Fibroblast of skin of right biceps (primary cell): ENCODE measurements around the gene GALNT10.

Experiments
- DNase-seq: peaks from one replicate; pipeline ENCODE4 v3.0.0-alpha.2; 2013

GALNT10 gene

DNA sequence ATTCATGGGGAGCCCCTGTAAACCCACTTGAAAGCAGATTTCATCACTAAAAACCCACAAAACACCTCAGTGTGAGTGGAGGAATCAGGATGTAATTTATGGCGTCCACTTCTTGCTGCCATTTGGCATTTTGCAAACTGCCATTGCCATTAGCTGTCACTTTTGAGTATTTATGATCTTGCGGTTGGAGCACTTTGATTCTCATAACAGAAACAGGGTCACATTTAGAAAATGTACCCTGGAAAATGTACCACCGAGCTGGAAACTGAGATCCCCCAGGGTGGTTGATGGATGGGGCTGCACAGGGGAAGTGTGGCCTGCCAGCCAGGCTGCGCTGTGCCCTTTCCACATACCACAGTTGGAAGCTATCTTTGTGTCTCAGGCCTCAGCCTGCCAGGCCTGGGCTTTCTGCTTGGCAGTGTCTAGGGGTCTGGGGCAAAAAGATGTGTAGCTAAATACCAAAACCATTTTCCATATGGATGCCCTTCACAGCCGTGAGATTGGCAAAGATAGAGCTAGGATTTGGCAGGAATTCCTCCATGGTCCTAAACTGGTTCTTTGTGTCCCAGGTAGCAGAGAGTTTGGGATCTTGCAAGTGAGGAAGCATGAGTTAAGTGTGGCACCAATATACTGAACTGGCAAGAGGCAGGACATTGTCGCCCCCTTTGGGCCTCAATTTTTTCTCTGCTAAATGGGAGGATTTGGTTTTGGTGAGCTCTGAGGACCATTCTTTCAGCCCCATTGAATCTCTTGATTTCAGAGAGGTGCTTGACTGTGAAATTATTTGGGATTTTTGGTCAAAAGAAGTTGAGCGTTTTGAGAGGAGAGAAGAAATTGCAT, 46.2 kb downstream of the GALNT10 start:
- no peak for DNase-seq

DNA sequence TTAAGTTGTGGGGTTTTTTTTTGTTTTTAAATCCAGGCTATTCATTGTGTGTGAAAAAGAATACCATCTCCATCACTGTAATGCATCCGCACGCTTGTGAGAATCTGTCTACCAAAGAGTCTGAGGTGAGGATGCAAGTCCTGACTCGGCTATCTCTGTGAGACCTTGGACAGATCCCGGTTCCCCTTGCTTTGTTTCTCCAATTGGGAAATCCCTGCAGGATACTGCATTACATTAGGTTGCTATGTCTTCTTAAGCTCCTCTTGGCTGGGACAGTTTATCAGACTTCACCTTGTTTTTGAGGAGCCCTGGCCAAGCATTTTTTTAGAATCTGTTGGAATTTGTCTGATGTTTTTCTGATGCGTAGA, 46.8 kb downstream of the GALNT10 start:
- no peak for DNase-seq

DNA sequence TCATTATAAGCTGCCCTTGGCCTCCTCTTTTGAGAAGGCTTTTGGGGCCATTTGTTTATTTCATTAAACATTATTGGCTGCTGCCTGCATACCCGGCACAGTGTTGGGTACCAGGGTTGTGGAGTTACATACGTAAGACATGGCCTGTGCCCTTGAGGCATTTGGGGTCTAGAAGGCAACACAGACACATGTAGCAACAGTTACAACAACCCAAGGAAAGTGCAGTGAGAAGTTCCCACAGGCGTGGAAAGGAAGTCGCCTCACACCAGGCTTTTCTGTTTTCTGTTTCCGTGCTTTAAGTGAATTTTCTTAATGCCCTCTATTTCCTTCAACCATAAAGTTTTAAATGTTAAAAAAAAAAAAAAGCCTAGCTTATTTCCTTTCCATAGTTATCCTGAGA, 47.4 kb downstream of the GALNT10 start:
- DNase-seq, result no peak

DNA sequence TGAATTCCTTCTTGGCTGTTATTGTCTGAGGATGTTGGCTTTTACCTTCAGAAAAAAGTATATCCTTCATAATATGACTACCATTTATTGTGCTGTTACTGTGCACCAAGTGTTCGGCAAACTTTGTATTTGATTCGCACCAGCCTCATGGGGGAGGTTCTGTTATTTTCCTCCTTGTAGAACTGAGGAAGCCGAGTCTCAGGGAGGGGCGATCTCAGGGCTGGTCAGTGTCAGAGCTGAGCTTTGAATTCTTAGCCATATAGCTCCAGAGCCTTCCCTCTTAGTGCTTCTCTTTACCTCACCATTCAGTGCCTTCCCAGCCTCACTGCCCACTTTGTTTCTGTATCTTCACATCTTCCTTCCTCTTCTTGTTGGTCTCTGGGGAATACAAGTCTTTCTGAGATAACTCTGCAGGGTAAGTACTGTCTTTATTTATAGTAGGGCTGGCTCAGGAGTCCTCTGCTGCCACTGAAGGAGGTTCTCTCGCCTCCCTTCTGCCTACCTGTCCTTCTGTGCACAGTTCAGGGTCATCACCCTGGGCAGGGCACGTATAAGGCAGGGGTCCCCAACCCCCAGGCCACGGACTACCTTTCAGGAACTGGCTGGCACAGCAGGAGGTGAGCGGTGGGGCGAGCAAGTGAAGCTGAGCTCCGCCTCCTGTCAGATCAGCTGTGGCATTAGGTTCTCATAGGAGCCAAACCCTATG, 48.4 kb downstream of the GALNT10 start:
- no peak for DNase-seq

DNA sequence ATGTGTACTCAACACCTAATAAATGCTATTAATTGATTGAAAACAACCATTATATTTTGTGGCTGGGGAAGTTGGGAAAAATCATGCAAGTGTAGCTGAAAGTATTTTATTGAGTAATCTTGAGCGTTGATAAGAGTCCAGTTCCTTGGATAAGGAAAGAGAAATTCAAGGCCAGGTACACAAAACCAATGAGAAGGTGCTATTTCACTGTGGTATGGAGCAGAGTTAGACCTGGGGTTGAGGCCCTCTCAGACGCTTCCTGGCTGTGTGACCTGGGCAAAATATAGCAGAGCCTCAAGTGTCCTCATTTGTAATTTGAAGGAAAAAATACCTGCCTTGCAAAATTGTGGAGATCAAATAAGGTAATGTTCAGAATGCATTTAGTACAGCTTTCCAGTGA, 50.1 kb downstream of the GALNT10 start:
- no peak for DNase-seq

DNA sequence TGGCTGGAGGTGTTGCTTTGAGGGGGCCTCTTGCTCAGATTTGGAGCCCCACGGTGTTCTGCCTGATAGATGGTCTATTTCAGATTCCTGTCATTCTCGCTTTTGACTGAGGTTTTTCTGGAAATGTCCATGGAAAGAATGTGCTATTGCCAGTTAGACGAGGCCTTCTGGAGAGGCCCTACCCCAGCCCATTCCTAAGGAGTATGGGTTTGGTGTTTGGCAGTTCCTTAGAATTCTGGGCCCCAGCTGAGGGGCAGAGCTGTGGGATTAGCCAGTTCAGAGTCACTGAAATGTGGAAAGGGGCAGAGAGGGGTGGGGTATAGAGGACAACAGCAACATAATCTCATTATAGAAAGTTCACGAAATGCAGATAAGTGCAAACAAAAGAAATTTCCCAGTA, 50.5 kb downstream of the GALNT10 start:
- no peak for DNase-seq

DNA sequence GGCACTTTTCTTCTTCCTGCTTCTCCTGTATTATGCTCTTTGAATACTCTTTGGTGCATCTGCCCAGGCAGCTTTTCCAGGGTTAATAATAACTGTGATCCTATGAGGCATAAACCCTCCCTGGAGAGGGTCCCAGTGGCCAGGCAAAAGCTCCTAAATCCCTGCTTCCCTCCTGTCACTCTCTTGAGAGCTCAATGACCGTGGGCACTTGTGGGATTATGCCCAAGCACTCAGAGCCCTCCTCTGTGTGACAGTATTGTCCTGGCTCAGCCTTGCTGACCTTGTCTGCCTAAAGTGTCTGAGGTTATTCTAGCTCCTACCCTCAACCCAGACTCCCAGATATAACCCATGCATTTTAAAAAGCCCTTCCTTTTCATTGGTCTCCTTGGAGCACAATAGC, 51.9 kb downstream of the GALNT10 start:
- no peak for DNase-seq

DNA sequence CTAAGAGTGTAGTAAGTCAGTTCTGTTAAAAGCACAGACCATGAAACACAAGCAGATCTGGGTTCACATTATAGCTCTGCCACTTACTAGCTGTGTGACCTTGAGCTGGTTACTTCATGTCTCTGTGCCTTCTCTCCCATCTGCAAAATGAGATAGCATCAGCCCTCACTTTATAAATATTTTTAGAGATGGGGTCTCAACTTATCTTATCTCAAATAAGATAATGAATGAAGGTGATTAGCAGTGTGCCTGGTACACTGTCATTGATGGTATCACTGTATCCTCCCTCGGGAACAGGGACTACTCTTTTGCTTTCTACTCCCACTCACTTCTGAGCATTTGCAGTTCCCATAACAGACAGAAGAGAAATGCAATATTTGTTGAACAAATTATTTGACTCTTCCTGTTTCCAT, 52.4 kb downstream of the GALNT10 start:
- no peak for DNase-seq

DNA sequence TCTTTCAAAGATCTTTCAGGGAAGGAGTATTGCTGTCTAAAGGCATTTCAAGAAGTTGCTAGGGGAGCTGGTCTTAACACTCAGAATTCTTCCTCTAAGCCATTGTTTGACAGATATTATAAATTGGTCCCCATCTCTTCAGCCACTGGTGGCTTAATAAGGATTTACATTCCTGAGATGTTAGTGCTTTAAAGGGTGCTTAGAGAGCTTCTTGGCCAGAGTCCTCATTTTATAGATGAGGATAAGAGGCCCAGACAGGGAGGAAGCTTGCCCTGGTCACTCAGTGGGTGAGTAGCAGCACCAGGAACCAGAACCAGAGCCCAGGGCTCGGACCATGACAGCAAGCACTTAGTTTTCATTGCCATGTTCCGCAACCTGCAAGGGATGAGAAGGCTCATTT, 53.2 kb downstream of the GALNT10 start:
- DNase-seq, result peak; percentile 66

DNA sequence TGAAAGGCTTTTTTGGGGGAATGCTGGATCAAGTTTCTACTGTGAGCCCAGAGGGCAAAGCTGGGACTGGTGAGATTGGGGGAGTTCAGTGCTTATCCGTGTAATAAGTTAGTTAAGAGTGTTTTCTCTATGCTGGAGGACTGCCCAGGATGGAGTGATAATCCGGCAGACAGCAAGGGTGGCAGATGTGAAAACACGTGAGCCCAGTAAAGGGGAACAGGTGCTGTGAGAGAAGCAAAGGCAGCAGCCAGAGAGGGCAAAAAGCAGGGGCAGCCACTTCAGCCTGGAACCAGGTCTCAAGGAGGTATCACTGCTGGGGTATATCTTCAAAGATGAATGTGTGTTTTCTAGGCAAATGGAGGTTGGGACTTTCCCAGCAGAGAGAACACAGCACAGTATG, 53.9 kb downstream of the GALNT10 start:
- no peak for DNase-seq

DNA sequence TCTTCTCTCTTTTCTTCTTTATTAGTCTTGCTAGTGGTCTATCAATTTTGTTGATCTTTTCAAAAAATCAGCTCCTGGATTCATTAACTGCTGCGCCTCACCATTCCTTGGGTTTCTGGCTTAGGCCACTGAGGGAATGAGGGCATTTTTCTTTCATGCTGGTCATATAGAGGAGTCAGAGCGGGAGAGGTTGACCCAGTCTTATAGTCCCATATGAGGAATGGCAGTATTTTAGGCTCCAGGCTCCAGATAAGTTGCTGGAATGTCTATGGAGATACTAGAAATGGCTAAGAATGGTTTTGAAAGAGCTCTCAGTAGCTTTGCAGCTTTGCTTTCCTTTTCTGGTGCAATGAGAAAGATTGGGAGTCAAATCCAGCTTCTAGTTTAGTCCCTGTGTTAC, 58.2 kb downstream of the GALNT10 start:
- DNase-seq, result no peak

DNA sequence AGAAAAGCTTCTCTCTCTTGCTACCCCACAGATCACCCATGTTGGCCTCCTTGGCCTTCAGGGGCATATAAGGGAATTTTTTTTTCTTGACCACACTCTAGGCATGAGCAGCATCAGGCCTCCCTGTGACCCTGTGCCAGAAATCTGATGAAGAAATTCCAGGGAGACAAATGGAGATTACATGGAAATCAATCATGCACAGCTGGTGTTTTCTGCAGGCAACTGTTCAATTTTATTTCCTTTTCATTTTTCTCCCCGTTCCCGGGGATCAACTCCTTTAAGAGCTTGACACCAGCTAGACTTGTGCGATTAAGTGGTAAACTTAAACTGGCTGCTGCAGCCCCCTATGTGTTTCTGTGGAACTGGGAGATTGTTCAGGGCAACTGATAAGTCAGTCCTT, 59.3 kb downstream of the GALNT10 start:
- DNase-seq, result no peak

DNA sequence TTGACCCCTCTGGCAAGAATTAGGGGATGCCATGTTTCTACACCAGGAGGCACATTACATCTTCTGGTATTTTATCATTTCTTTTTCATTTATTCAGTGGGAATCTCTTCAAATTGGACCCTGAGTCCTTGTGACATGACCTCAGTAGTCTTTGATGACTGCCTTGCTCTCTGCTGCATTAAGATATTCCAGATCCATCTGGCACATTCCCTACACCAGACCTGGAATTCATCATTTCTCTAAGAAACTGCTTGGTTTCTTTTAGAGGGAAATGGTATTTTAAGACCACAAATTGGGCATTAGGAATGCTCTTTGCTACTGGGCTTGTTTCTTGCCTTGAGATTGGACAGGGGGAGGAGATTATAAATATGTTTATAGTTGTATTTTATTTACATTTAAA, 61.0 kb downstream of the GALNT10 start:
- no peak for DNase-seq

DNA sequence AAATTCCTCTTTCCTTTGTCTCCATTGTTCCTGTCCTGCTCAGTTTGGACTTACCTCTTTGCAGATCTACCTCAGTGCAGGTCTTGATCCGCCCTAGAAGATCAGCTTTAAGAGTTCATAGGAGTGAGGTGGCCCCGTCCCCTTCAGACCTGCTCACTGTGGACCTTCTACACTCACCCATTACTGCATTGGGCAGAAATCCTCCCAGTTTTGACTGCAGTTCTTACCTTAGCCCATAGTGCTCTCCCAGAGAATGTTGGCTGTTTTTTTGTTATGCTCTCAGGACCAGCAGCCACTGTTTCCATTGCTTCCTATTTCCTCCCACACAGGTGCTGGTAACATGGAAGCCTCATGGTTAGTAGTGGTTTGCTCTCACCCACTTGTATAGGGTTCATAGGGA, 63.3 kb downstream of the GALNT10 start:
- DNase-seq, result no peak

DNA sequence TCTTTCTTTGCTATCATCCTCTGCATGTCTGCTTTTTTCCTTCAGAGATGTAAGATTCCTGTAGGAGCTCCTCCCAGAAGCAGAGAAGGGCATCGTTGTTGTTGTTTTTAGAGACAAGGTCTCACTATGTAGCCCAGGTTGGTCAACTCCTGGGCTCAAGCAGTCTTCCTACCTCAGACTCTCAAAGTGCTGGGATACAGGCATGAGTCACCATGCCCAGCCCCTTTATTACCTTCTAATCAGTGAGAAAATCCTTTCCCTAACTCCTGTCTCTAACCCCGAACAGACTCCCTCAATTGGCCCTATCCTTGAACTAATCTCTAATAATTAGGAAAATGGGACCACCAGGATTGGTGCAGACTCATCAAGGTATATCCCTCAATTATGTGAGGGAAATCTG, 64.4 kb downstream of the GALNT10 start:
- DNase-seq, result no peak

DNA sequence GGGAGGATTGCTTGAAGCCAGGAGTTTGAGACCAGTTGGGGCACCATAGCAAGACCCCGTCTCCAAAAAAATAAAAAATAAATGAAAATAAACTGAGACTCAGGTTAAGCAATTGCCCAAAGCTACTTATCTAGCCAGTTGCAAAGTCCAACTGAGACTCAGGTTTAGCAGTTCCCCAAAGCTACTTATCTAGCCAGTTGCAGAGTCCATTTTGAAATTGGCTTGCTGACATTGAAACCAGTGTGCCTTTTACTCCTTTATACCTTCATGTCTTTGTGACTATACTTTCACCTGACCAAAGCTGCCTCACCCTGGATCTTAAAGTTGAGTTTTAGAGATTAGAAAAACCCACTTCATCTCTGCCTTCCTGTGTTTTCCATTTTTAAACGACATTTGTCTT, 66.5 kb downstream of the GALNT10 start:
- DNase-seq, result no peak

DNA sequence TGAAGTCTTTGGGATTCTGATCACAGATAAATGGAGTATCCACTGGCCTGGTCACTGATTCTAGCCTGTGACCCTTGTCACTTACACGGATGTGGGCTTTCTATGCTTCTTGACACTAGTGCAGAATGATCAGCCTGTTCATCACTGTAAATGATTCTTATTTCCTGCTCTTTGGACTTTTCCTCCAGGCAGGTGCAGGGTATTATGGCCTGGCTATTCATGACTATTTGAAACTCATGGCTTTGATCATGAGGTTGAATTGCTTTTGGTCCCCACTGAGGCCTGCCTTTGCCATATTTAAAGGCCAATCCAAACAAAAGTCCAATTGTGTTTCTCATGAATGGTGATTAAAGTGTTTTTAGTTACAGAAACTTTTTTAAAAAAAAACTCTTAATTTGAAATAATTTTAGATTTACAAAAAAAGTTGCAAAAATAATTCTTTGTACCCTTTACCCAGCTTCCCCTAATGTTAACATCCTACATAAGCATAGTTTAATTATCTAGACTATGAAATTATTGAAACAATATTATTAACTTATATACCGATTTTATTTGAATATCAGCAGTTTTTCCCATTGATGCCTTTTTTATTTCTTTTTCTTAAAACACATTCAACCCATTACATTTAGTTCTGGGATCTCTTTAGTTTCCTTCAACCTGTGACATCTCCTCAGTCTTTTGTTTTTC, 68.1 kb downstream of the GALNT10 start:
- no peak for DNase-seq

DNA sequence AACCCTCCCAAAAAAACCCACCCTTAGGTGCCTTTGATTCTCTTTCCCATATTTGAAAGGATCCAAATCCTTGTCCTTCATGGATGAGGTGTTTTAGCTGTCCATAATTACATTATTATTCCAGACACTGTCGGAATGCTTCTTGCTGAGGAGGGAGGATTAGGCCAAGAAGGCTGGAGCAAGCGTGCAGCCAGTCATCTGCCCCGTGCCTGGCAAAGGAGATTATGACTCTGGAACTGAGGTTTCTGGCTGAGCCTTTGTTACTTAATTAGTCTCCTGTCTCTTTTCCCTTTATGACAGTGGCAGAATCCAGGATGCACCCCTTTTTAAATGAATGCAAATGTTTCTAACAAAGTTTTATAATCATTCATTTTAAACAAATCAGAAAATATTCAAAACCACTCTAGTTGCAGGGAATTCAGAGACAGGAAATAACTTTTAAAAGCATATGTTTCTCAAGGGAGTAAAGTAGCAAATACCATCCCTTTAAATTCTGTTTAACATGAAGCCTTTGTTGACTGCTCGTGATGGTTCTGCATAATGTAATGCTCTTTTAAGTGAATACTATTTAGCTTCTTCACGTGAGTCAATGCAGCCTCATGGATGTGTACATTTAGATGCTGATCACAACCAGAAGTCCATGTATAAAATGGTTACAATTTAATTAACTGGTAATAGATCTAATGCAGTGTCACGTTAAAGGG, 69.8 kb downstream of the GALNT10 start:
- DNase-seq, result peak; percentile 60

DNA sequence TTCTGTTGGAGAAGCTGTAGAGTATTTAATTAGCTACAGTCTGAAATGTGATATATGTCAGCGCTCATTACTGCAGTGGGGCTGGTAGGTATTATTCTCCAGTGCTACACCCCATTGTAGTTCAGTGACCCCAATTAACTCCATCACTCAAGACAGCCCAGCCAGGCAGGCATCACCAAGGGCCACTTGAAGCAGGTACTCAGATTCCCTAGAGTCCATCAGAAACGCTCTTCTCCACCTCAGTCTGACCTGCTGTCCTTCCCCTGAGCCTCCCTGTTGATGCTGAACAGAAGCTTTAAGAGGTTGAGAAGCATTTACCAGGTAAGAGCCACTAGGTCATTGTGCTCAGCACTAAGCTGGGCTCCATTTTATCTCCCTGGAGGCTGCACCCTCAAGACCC, 71.8 kb downstream of the GALNT10 start:
- DNase-seq, result no peak

DNA sequence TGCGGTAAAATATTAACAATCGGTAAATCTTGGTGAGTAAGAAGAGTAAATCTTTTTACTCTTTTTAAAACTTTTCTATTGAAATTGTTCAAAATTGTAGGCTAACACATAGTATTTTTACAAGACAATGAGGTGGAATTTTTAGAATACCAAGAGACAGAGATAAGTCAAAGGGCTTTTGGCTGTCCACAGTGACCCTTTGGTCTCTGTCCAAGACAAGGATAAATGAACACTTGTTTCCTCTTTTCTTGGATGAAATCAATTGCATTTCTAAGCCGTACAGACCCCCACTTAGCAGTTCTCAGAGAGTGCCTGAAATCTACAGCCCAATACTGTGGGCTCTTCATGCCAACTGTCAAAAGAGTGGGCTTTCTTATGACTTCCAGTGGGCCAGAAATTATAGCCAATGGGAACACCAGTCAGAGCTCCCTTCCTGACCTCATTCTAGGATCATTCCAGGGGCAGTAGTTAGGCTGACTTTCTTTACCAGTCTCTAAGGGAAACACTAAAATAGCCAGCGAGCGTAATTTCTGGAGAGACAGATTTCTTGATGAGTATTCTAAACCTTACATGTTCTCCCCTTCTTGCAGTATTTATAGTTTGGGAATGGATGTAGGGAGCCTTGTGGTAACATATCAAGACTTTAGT, 74.1 kb downstream of the GALNT10 start:
- DNase-seq, result no peak

DNA sequence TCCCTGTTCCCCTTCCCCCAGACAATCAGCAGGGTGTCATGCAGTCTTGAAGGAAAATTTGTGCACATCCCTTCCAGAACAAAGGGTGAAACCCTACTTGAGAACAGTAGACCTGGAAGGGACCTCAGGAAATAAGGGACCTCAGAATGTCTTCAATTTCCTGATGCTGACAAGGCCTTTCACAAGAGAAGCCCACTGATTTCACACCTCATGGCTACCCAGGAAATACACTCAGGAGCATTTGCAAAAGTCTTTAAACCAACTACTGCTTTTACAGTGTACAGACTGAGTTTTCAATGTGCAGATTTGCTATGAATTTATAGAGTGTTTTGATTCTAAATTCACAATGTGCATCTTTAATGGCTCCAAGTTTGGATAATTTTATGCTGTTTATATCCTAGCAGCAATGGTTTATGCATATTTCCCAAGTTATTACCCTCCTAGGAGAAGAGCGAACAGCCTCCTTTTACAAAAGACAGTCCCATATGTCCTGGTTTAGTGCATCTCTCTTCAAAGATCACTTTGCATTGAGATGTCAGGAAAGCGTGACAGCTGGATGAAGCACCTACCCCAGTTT, 74.8 kb downstream of the GALNT10 start:
- no peak for DNase-seq

DNA sequence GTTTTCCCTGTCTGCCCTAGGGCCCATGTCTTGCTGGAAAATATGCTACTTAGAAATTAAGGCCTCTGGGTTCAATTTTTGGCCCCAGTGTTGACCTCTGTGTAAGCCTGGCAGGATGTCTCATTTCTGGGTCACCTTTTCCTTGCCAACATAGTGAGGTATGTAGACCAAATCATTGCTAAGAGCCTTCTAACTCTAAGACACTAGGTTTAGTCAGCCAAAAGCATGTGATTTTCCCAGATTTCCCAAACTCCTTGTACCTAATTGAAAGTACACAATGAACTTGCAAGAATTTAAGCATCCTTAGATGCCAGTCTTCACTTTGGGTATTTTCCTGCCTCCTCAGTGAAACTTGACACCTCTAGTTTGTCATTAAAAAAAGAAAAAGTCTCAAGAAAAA, 77.0 kb downstream of the GALNT10 start:
- DNase-seq, result no peak

DNA sequence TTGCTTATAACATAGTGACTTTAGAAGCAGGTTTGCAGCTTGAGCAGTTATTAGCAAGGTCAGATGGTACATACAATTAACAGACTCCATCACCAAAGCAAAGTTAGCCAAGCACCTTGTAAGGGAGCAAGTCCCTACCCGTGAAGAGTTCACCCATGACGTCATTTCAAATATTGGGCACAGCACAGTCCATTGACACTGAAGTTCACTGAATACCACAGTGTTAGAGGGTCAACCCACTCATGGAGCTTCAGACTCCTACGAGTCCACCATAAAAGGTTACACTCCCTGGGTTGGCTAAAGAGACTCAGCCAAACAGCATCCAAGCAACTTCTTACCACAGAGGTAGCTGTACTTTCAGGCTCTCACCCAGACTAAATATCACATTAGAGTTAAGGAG, 77.5 kb downstream of the GALNT10 start:
- DNase-seq, result no peak
